RWPE2 (cell line): ENCODE data around the gene WDR93.

Experiments used
- ATAC-seq: fragments of 200-7000 bp; cut with Tn5 transposase; 3 replicates; pipeline ENCODE4 v1.9.1; 2021; ENCODE audit warnings: low read depth
- DNase-seq: peaks from one replicate; pipeline ENCODE4 v3.0.0-alpha.2; 2020; ENCODE audit warnings: low spot score
- H3K27ac ChIP-seq: fragments of 450-650 bp; 2 replicates; pipeline ENCODE4 v1.5.1; 2017; ENCODE audit warnings: mild to moderate bottlenecking; ENCODE audit not compliant: poor library complexity, severe bottlenecking
- H3K27me3 ChIP-seq: fragments of 250-450 bp; sonication (Bioruptor Pico); 2 replicates; pipeline ENCODE4 v1.5.1; 2021; ENCODE audit warnings: mild to moderate bottlenecking, moderate library complexity; ENCODE audit not compliant: insufficient read depth, poor library complexity, severe bottlenecking
- H3K36me3 ChIP-seq: fragments of 250-450 bp; sonication (Bioruptor Pico); 2 replicates; pipeline ENCODE4 v1.5.1; 2020; ENCODE audit warnings: low read depth, mild to moderate bottlenecking, moderate library complexity
- H3K4me1 ChIP-seq: fragments of 250-450 bp; sonication (Bioruptor Pico); 2 replicates; pipeline ENCODE4 v1.5.1; 2021; ENCODE audit warnings: mild to moderate bottlenecking, moderate library complexity; ENCODE audit not compliant: insufficient read depth, poor library complexity, severe bottlenecking
- H3K4me3 ChIP-seq: fragments of 250-450 bp; sonication (Bioruptor Pico); 2 replicates; pipeline ENCODE4 v1.5.1; 2021; ENCODE audit warnings: mild to moderate bottlenecking, moderate library complexity; ENCODE audit not compliant: severe bottlenecking
- H3K9me3 ChIP-seq: fragments of 250-450 bp; sonication (Bioruptor Pico); 2 replicates; pipeline ENCODE4 v1.5.1; 2021; ENCODE audit warnings: mild to moderate bottlenecking, moderate library complexity; ENCODE audit not compliant: severe bottlenecking
- TF ChIP-seq, protein P1 (sequence below): fragments of 450-650 bp; IDR thresholded peaks from one replicate; pipeline ENCODE4 v1.5.1; 2017; ENCODE audit warnings: mild to moderate bottlenecking, moderate library complexity; ENCODE audit not compliant: poor library complexity, severe bottlenecking

The WDR93 gene

DNA sequence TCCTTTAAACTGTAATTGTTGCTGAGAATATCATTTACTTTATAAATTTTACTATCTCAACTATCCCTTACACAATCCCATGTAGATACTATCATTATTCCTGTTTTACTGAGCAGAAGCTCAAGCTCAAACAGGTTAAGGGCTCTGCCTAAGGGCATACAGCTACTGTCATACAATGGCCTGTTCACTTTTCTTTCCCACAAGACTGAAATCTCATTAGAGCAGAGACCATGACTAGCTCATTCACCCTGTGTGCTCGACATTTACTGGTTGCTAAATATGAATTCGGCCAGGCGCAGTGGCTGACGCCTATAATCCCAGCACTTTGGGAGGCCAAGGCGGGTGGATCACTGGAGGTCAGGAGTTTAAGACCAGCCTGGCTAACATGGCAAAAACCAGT is 83.9 kb downstream of the WDR93 start:
- Histone ChIP-seq H3K9me3 (no peaks in the 10 kb centered on the region), H3K4me1 (peaks cover 17% of the 10 kb centered on the region), H3K27ac (peak overlapping the region; percentile 15), H3K27me3 (no peaks in the 10 kb centered on the region), H3K4me3 (no peak overlapping the region), H3K36me3 (no peaks in the 10 kb centered on the region)
- DNase-seq (no peak), ATAC-seq (peak; percentile 53)
- TF ChIP-seq, protein P1, sequence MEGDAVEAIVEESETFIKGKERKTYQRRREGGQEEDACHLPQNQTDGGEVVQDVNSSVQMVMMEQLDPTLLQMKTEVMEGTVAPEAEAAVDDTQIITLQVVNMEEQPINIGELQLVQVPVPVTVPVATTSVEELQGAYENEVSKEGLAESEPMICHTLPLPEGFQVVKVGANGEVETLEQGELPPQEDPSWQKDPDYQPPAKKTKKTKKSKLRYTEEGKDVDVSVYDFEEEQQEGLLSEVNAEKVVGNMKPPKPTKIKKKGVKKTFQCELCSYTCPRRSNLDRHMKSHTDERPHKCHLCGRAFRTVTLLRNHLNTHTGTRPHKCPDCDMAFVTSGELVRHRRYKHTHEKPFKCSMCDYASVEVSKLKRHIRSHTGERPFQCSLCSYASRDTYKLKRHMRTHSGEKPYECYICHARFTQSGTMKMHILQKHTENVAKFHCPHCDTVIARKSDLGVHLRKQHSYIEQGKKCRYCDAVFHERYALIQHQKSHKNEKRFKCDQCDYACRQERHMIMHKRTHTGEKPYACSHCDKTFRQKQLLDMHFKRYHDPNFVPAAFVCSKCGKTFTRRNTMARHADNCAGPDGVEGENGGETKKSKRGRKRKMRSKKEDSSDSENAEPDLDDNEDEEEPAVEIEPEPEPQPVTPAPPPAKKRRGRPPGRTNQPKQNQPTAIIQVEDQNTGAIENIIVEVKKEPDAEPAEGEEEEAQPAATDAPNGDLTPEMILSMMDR = no peak

DNA sequence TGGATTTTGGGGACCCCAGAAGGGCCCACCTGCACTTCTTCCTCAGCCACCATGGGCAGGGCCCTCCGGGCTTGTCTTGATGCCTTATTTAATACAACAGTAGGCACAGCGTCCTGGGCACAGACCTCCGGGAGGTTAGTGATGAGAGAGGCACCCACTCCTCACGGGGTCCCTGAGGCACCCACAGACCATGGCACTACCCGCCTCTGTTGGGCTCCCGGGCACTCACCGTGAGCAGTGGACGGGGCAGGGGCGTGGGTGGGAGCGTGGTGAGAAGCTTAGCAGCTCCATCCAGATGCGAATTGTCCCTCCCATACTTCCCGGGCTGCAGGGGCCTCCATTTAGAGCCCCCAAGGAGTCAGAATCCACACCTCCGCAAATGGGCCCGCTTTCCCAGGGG is 85.2 kb downstream of the WDR93 start:
- DNase-seq (no peak), ATAC-seq (no peak)
- Histone ChIP-seq H3K36me3 (no peaks in the 10 kb centered on the region), H3K4me1 (peaks cover 20% of the 10 kb centered on the region), H3K9me3 (no peaks in the 10 kb centered on the region), H3K27me3 (no peaks in the 10 kb centered on the region), H3K4me3 (no peak overlapping the region), H3K27ac (no peak overlapping the region)
- TF ChIP-seq, protein P1 = no peak

DNA sequence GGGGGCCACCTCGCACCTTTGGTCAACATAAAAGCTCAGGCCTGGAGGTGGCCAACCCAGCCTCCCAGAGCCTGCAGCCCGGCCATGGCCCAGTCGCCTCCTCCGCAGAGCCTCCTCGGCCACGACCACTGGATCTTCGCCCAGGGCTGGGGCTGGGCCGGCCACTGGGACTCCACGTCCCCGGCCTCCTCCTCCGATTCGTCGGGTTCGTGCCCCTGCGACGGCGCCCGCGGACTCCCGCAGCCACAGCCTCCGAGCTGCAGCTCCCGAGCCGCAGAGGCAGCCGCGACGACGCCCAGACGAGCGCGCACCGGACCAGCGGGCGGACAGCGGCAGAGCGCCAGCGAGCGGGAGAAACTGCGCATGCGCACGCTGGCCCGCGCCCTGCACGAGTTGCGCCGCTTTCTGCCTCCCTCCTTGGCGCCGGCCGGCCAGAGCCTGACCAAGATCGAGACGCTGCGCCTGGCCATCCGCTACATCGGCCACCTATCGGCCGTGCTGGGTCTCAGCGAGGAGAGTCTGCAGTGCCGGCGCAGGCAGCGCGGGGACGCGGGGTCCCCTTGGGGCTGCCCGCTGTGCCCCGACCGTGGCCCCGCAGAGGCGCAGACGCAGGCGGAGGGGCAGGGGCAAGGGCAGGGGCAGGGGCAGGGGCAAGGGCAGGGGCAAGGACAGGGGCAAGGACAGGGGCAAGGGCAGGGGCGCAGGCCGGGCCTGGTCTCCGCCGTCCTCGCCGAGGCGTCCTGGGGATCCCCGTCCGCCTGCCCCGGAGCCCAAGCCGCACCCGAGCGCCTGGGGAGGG is 85.9 kb downstream of the WDR93 start, which contains the start of gene MESP2:
MESP2 (plus strand) TSS at position 59 of the 799 bp plus-strand sequence; CDS start at position 85, 26 bp downstream.
- DNase-seq (peak; percentile 77), ATAC-seq (peak; percentile 54)
- Histone ChIP-seq H3K4me1 (peaks cover 27% of the 10 kb centered on the region), H3K36me3 (no peaks in the 10 kb centered on the region), H3K27me3 (no peaks in the 10 kb centered on the region), H3K27ac (peak within 1 kb of the TSS; percentile 6), H3K9me3 (no peaks in the 10 kb centered on the region), H3K4me3 (peak within 1 kb of the TSS; percentile 19)
- TF ChIP-seq, protein P1 = peak; percentile 20

DNA sequence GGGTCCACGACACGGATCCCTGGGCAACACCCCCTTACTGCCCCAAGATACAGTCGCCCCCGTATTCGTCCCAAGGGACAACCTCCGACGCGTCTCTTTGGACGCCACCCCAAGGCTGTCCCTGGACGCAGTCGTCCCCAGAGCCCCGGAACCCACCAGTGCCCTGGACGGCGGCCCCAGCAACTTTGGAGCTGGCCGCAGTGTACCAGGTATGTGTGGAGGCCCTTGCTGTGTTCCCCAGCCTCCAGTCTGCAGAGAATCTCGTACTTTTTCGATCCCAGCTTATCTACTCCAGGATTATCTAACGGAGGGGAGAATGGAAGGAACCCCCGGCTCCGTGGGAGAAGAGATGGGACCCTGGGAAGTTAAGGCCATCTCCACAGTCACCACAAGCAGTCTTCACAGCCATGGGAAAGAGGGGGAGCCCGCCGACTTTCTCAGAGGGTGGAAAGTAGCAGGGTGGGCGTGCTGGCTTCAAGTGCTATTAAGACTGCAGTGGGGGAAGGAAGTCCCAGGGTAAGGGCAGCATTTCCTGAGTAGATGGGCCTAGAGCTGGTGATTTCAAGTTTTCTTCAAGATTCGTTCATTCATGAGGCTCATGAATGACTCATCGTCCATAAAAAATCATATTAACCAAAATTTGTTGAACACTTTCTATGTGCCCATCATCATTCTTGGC is 86.6 kb downstream of the WDR93 start:
- H3K9me3 ChIP-seq = no peaks in the 10 kb centered on the region
- DNase-seq = no peak
- peak overlapping the region; percentile 6 for H3K27ac ChIP-seq
- H3K27me3 ChIP-seq = no peaks in the 10 kb centered on the region
- ATAC-seq = no peak
- no peaks in the 10 kb centered on the region for H3K36me3 ChIP-seq
- H3K4me1 ChIP-seq = peaks cover 34% of the 10 kb centered on the region
- TF ChIP-seq, protein P1 = no peak
- no peak overlapping the region for H3K4me3 ChIP-seq
